ENCODE measurements around the gene ACKR2.

The ACKR2 gene

GRCh38 chr3:42894698-42895579 is 85.7 kb downstream of the ACKR2 start:
- no peak for FAIRE-seq

GRCh38 chr3:42895580-42895868 is 86.3 kb downstream of the ACKR2 start:
- FAIRE-seq = no peak

GRCh38 chr3:42898896-42899675 is 89.8 kb downstream of the ACKR2 start:
- no peak for FAIRE-seq

GRCh38 chr3:42900226-42901072 is 91.2 kb downstream of the ACKR2 start:
- no peak for FAIRE-seq

- FAIRE-seq = no peak
Measured at GRCh38 chr3:42901073-42901415, 91.8 kb downstream of the ACKR2 start.

- no peak for FAIRE-seq
Measured at GRCh38 chr3:42902257-42902656, 93.0 kb downstream of the ACKR2 start.

- no peak for FAIRE-seq
Measured at GRCh38 chr3:42904076-42904475, 94.8 kb downstream of the ACKR2 start.

GRCh38 chr3:42905740-42906069 is 96.5 kb downstream of the ACKR2 start:
- FAIRE-seq = no peak

- FAIRE-seq = no peak
Measured at GRCh38 chr3:42906070-42906847, 97.0 kb downstream of the ACKR2 start, which contains the start of gene ZNF662. TSS of gene ZNF662 (plus strand) at chr3:42906142. CDS start at chr3:42908115, 1,973 bp downstream.

GRCh38 chr3:42906848-42907183 is 97.6 kb downstream of the ACKR2 start:
- FAIRE-seq = no peak

- no peak for FAIRE-seq
Measured at GRCh38 chr3:42908675-42909074, 99.4 kb downstream of the ACKR2 start.

GRCh38 chr3:42911551-42911950 is 102.3 kb downstream of the ACKR2 start:
- no peak for FAIRE-seq

- no peak for FAIRE-seq
Measured at GRCh38 chr3:42914771-42915515, 105.7 kb downstream of the ACKR2 start.

Data from A204.1 (cell line).